GM12801 (cell line): Measurements from ENCODE around the gene TPRG1.

Experiments used
- CTCF ChIP-seq: IDR thresholded peaks from one replicate; pipeline ENCODE4 v1.5.1; 2011; ENCODE audit warnings: control low read depth; ENCODE audit not compliant: insufficient read length; ENCODE audit errors: extremely low read depth

Gene TPRG1

GRCh38 chr3:189272500-189273119 is 100.8 kb downstream of the TPRG1 start:
- no peak for TF ChIP-seq CTCF

GRCh38 chr3:189273736-189274135 is 102.0 kb downstream of the TPRG1 start:
- no peak for TF ChIP-seq CTCF

- no peak for TF ChIP-seq CTCF
These were observed 103.4 kb downstream of the TPRG1 start for GRCh38 chr3:189275182-189275581.

- TF ChIP-seq CTCF: no peak
These were observed 104.1 kb downstream of the TPRG1 start for GRCh38 chr3:189275852-189276251.

GRCh38 chr3:189276444-189277219 is 104.9 kb downstream of the TPRG1 start:
- no peak for TF ChIP-seq CTCF

- TF ChIP-seq CTCF: no peak
These were observed 105.9 kb downstream of the TPRG1 start for GRCh38 chr3:189277711-189278110.

GRCh38 chr3:189278221-189278620 is 106.5 kb downstream of the TPRG1 start:
- no peak for TF ChIP-seq CTCF
